B cell (primary cell): Measurements from ENCODE around the gene PEX14. TPM values are rescaled to one million over a fixed set of nuclear protein-coding genes. Genes with fewer than 3 reads are reported as not detected.

Experiments
- ATAC-seq: fragments of 200-7000 bp; cut with Tn5 transposase; one replicate; pipeline ENCODE4 v1.10.0; 2021; ENCODE audit warnings: low read depth, mild to moderate bottlenecking, moderate number of reproducible peaks, moderate library complexity
- CTCF ChIA-PET: fragments of 350-600 bp; sonication (Branson Sonifier 250); formaldehyde crosslinking; loops from one replicate; lab custom pipeline; 2021; ENCODE audit warnings: antibody characterized with exemption, inconsistent platforms; lab: Charles Lee
- POLR2A ChIA-PET: fragments of 350-600 bp; sonication (Branson Sonifier 250); formaldehyde crosslinking; loops from one replicate; lab custom pipeline; 2021; ENCODE audit warnings: antibody characterized with exemption; lab: Charles Lee
- DNase-seq: peaks from one replicate; pipeline ENCODE4 v3.0.0; 2013
- H2AFZ ChIP-seq: 2 replicates; pipeline ENCODE4 v1.6.1; 2012; ENCODE audit warnings: mild to moderate bottlenecking, low read depth, low read length; ENCODE audit not compliant: insufficient read depth, poor library complexity, severe bottlenecking
- H3K27ac ChIP-seq, 2 donors: 1 replicate in 1 of 2; 2 replicates in 1 of 2; pipeline ENCODE4 v1.5.1; 2012 to 2013; ENCODE audit warnings: low read length in 2 of 2, mild to moderate bottlenecking in 2 of 2, moderate library complexity in 1 of 2
- H3K27me3 ChIP-seq, 4 experiments: fragments of 200-600 bp in 1 of 4; sonication (generic) in 1 of 4; replicated peaks in 1 of 4; 1 replicate in 2 of 4; 2 replicates in 2 of 4; pipeline versions ENCODE4 v1.6.1 to v1.7.0; 2013 to 2016; ENCODE audit warnings: low read length in 3 of 4, mild to moderate bottlenecking in 2 of 4, mixed read lengths in 1 of 4, moderate library complexity in 1 of 4; ENCODE audit not compliant: insufficient read depth in 4 of 4, control insufficient read depth in 3 of 4; ENCODE audit errors: control extremely low read depth in 1 of 4
- H3K36me3 ChIP-seq, 2 experiments: replicated peaks in 1 of 2; 1 replicate in 1 of 2; 2 replicates in 1 of 2; pipeline versions ENCODE4 v1.6.1 to v1.7.1; 2013; ENCODE audit warnings: low read length in 1 of 2; ENCODE audit not compliant: insufficient read depth in 2 of 2, control insufficient read depth in 1 of 2; ENCODE audit errors: control extremely low read depth in 1 of 2, extremely low read depth in 1 of 2
- H3K4me1 ChIP-seq, 2 donors: fragments of 200-600 bp in 1 of 2; sonication (generic) in 1 of 2; 1 replicate in 1 of 2; 2 replicates in 1 of 2; pipeline versions ENCODE4 v1.5.1 to v1.6.1; 2013 to 2017; ENCODE audit warnings: low read length in 2 of 2; ENCODE audit not compliant: control insufficient read depth in 2 of 2, insufficient read depth in 2 of 2
- H3K4me2 ChIP-seq: replicated peaks from 2 replicates; pipeline ENCODE3; 2012; ENCODE audit warnings: mild to moderate bottlenecking, low read depth, low read length; ENCODE audit not compliant: poor library complexity, severe bottlenecking
- H3K4me3 ChIP-seq, 5 experiments: fragments of 200-600 bp in 1 of 5; sonication (generic) in 1 of 5; 1 replicate in 3 of 5; 2 replicates in 2 of 5; pipeline versions ENCODE4 v1.5.1 to v1.7.0; 2011 to 2016; ENCODE audit warnings: low read length in 4 of 5, mild to moderate bottlenecking in 4 of 5, low read depth in 2 of 5, control low read depth in 1 of 5, moderate library complexity in 1 of 5; ENCODE audit not compliant: insufficient read depth in 1 of 5; ENCODE audit errors: control extremely low read depth in 1 of 5, extremely low read depth in 1 of 5
- H3K79me2 ChIP-seq: fragments of 200-600 bp; sonication (generic); one replicate; pipeline ENCODE4 v1.6.0; 2016; ENCODE audit warnings: low read length; ENCODE audit not compliant: control insufficient read depth, insufficient read depth
- H3K9ac ChIP-seq: fragments of 200-600 bp; sonication (generic); 2 replicates; pipeline ENCODE4 v1.6.1; 2017; ENCODE audit warnings: mild to moderate bottlenecking, low read length, moderate library complexity
- H3K9me3 ChIP-seq, 3 donors: one replicate each; pipeline versions ENCODE4 v1.6.1 to v1.7.1; 2013; ENCODE audit warnings: low read length in 2 of 3; ENCODE audit not compliant: control insufficient read depth in 2 of 3, insufficient read depth in 1 of 3; ENCODE audit errors: control extremely low read depth in 1 of 3
- H4K20me1 ChIP-seq: 2 replicates; pipeline ENCODE4 v1.6.0; 2012; ENCODE audit warnings: mild to moderate bottlenecking, low read length; ENCODE audit not compliant: insufficient read depth, control insufficient read depth, poor library complexity, severe bottlenecking
- H3K27ac Mint-ChIP-seq: one replicate; pipeline ENCODE4 v1.8.0; 2021; ENCODE audit warnings: mixed read lengths
- H3K27me3 Mint-ChIP-seq: one replicate; pipeline ENCODE4 v1.8.0; 2021; ENCODE audit warnings: mixed read lengths
- H3K4me1 Mint-ChIP-seq: one replicate; pipeline ENCODE4 v1.8.0; 2021; ENCODE audit warnings: mixed read lengths
- H3K4me3 Mint-ChIP-seq: one replicate; pipeline ENCODE4 v1.8.0; 2021; ENCODE audit warnings: mixed read lengths
- H3K9me3 Mint-ChIP-seq: one replicate; pipeline ENCODE4 v1.8.0; 2022; ENCODE audit warnings: mixed read lengths; ENCODE audit not compliant: insufficient read depth
- CTCF ChIP-seq: fragments of 200-600 bp; IDR thresholded peaks from one replicate; pipeline ENCODE4 v1.8.0; 2022; ENCODE audit warnings: antibody characterized with exemption, mild to moderate bottlenecking
- EZH2 ChIP-seq: IDR thresholded peaks from 2 replicates; pipeline ENCODE4 v1.6.1; 2012; ENCODE audit warnings: borderline replicate concordance, low read depth, mild to moderate bottlenecking, moderate library complexity, low read length; ENCODE audit not compliant: insufficient read depth, poor library complexity, severe bottlenecking
- WGBS: methylation state at CpG from one replicate; pipeline ENCODE4 v1.1.5; 2013; ENCODE audit warnings: missing lambda C conversion rate; ENCODE audit not compliant: insufficient coverage; 5-methylcytosine and 5-hydroxymethylcytosine counted together
- intact Hi-C: fragments of 100-400 bp; cut with micrococcal nuclease; formaldehyde crosslinking; loops from one replicate; pipeline ENCODE4 v1.10.0; 2022
- polyA plus RNA-seq: library from polyadenylated mRNA; depleted of rRNA; stranded (reverse); fragments of >200 nt; gene quantifications from 2 replicates; pipeline ENCODE4 v1.2.3, GENCODE V29; 2012
- total RNA-seq, 2 donors: library from RNA; stranded (reverse); fragments of 120-200 nt in 1 of 2; gene quantifications; 1 replicate in 1 of 2; 2 replicates in 1 of 2; pipeline versions ENCODE4 v1.2.3 to v1.2.4, GENCODE V29; 2013 to 2022

PEX14 gene
- total and polyA plus RNA-seq, 2 donors (not counting 1 experiment from before 2014, with no cell fraction given), result 14.1 to 19.3 TPM

- no peak for TF ChIP-seq CTCF
- TF ChIP-seq EZH2, result no peak
- ATAC-seq (no peak), DNase-seq (no peak)
- Histone ChIP-seq H3K4me3 (no peak overlapping the region), H3K9ac (peak overlapping the region; percentile 19), H3K27ac (no peak overlapping the region), H3K79me2 (peaks cover 79% of the 10 kb centered on the region), H2AFZ (no peak overlapping the region), H3K9me3 (no peaks in the 10 kb centered on the region), H3K4me1 (peaks cover 26 to 36% of the 10 kb centered on the region in 2 donors), H3K27me3 (no peaks in the 10 kb centered on the region), H3K4me2 (peak overlapping the region; percentile 33), H3K36me3 (no peaks in the 10 kb centered on the region), H4K20me1 (peaks cover 62% of the 10 kb centered on the region)
- ChIA-PET CTCF (interaction anchor here (0.7 to 1.0 kb wide), 2 partner anchors 17 to 75 kb away, joined by 3 to 4 read pairs; no protein-coding TSS in a partner anchor), POLR2A (no interaction called here)
- H3K4me1 Mint-ChIP-seq, result peaks cover 57% of the 10 kb centered on the region
- H3K27me3 Mint-ChIP-seq, result no peaks in the 10 kb centered on the region
- no peaks in the 10 kb centered on the region for H3K9me3 Mint-ChIP-seq
- intact Hi-C loops, result no loop called here
- H3K4me3 Mint-ChIP-seq, result peak overlapping the region; percentile 50
- WGBS, result 48% methylated on average over 3 of the region's 3 CpGs
- no peak overlapping the region for H3K27ac Mint-ChIP-seq
Observed at GRCh38 chr1:10511494-10511885, 36.7 kb downstream of the PEX14 start.

GRCh38 chr1:10513199-10513598 is 38.4 kb downstream of the PEX14 start:
- intact Hi-C loops, result no loop called here
- POLR2A ChIA-PET, result no interaction called here
- Histone ChIP-seq H3K9ac (no peak overlapping the region), H3K4me1 (peaks cover 17 to 27% of the 10 kb centered on the region in 2 donors), H3K36me3 (peaks cover 0 to 2% of the 10 kb centered on the region in 2 experiments), H3K4me3 (no peak overlapping the region), H3K9me3 (no peaks in the 10 kb centered on the region), H4K20me1 (peaks cover 67% of the 10 kb centered on the region), H3K27me3 (no peaks in the 10 kb centered on the region), H2AFZ (no peak overlapping the region), H3K79me2 (peaks cover 90% of the 10 kb centered on the region), H3K4me2 (no peak overlapping the region), H3K27ac (no peak overlapping the region)
- ATAC-seq, result no peak
- CTCF ChIA-PET, result interaction anchor here (0.7 kb wide), 1 partner anchor 507 kb away, joined by 3 read pairs; no protein-coding TSS in a partner anchor
- TF ChIP-seq EZH2, result no peak
- TF ChIP-seq CTCF, result no peak
- no peak for DNase-seq
- Mint-ChIP-seq H3K4me1 (peaks cover 51% of the 10 kb centered on the region), H3K27ac (no peak overlapping the region), H3K27me3 (no peaks in the 10 kb centered on the region), H3K9me3 (no peaks in the 10 kb centered on the region), H3K4me3 (no peak overlapping the region)
- 100% methylated on average over 5 of the region's 5 CpGs for WGBS
